GM12865 (cell line): ENCODE results near the gene SLC38A1.
A peak's percentile ranks its signal among the peaks of the same experiment; 100 is the strongest.

ENCODE experiments used
- DNase-seq: peaks from one replicate; pipeline ENCODE4 v3.0.0; 2010; ENCODE audit warnings: low read depth
- H3K4me3 ChIP-seq: 2 replicates; pipeline ENCODE4 v1.5.1; 2011; ENCODE audit warnings: mild to moderate bottlenecking, low read depth, low read length, control low read depth
- CTCF ChIP-seq: IDR thresholded peaks from 2 replicates; pipeline ENCODE4 v1.5.1; 2011; ENCODE audit warnings: low read length, control low read depth, low read depth, inconsistent platforms; ENCODE audit not compliant: insufficient read depth; ENCODE audit errors: missing control alignments

SLC38A1 gene

GRCh38 chr12:46268583-46269428 is at the start of gene SLC38A1:
Gene SLC38A1 (minus strand): TSS chr12:46269043. CDS start chr12:46239800, 29,243 bp downstream.
- peak; percentile 92 for DNase-seq
- H3K4me3 ChIP-seq, result peak within 1 kb of the TSS; percentile 95
- no peak for TF ChIP-seq CTCF

- DNase-seq, result no peak
- H3K4me3 ChIP-seq, result no peak overlapping the region
- no peak for TF ChIP-seq CTCF
These were observed 49.2 kb upstream of the SLC38A1 start for GRCh38 chr12:46318037-46318436.

- no peak overlapping the region for H3K4me3 ChIP-seq
- DNase-seq, result no peak
- no peak for TF ChIP-seq CTCF
These were observed 35.2 kb upstream of the SLC38A1 start for GRCh38 chr12:46304070-46304469.

GRCh38 chr12:46303039-46303666 is 34.3 kb upstream of the SLC38A1 start:
- DNase-seq, result peak; percentile 62

GRCh38 chr12:46300910-46301309 is 32.1 kb upstream of the SLC38A1 start:
- no peak overlapping the region for H3K4me3 ChIP-seq
- no peak for TF ChIP-seq CTCF
- no peak for DNase-seq

More at GRCh38 chr12:46303039-46303666, 34.3 kb upstream of the SLC38A1 start:
- H3K4me3 ChIP-seq, result no peak overlapping the region
- peak; percentile 57 for TF ChIP-seq CTCF

GRCh38 chr12:46299851-46300250 is 31.0 kb upstream of the SLC38A1 start:
- TF ChIP-seq CTCF, result no peak
- no peak for DNase-seq
- no peak overlapping the region for H3K4me3 ChIP-seq

GRCh38 chr12:46298261-46298660 is 29.4 kb upstream of the SLC38A1 start:
- no peak for DNase-seq
- TF ChIP-seq CTCF, result no peak
- no peak overlapping the region for H3K4me3 ChIP-seq
